HEK293 (cell line): ENCODE data around the gene NFKBIB.
A peak's percentile ranks its signal among the peaks of the same experiment; 100 is the strongest.

Experiments used
- CTCF ChIA-PET: fragments of 350-600 bp; formaldehyde crosslinking; extraction: SDS; loops from one replicate; lab custom pipeline; 2021; ENCODE audit warnings: antibody characterized with exemption; lab: Yijun Ruan, JAX
- POLR2A ChIA-PET: fragments of 300-600 bp; formaldehyde crosslinking; extraction: SDS; loops from one replicate; lab custom pipeline; 2020; ENCODE audit warnings: antibody characterized with exemption, inconsistent platforms; lab: Yijun Ruan, JAX
- H3K27ac ChIP-seq: fragments of 200-500 bp; sonication (Bioruptor generic); 2 replicates; pipeline ENCODE4 v1.5.1; 2014; ENCODE audit warnings: low read depth, low read length, control low read depth, inconsistent platforms; ENCODE audit errors: extremely low read depth
- H3K36me3 ChIP-seq, 2 experiments: fragments of 200-500 bp in 1 of 2; sonication (Bioruptor generic) in 1 of 2; 1 replicate in 1 of 2; 2 replicates in 1 of 2; pipeline ENCODE4 v1.5.1; 2014 to 2017; ENCODE audit warnings: inconsistent platforms in 2 of 2, low read length in 2 of 2; ENCODE audit not compliant: control insufficient read depth in 2 of 2, insufficient read depth in 1 of 2
- H3K4me1 ChIP-seq: fragments of 200-500 bp; sonication (Bioruptor generic); 2 replicates; pipeline ENCODE4 v1.5.1; 2014; ENCODE audit warnings: mild to moderate bottlenecking, low read length, inconsistent platforms; ENCODE audit not compliant: control insufficient read depth, insufficient read depth
- H3K4me3 ChIP-seq: 2 replicates; pipeline ENCODE4 v1.5.1; 2011; ENCODE audit warnings: low read depth, mild to moderate bottlenecking, control low read depth, low read length, moderate library complexity
- H3K9me3 ChIP-seq: fragments of 200-500 bp; sonication (Bioruptor generic); 2 replicates; pipeline ENCODE4 v1.5.1; 2014; ENCODE audit warnings: low read depth, low read length, inconsistent platforms; ENCODE audit not compliant: control insufficient read depth, insufficient read depth
- KLF1 ChIP-seq: fragments of 450-650 bp; formaldehyde crosslinking; IDR thresholded peaks from 2 replicates; pipeline ENCODE4 v1.5.1; 2016; ENCODE audit warnings: missing biosample characterization, missing genetic modification characterization
- KLF10 ChIP-seq: fragments of 450-650 bp; IDR thresholded peaks from 2 replicates; pipeline ENCODE4 v1.5.1; 2018; ENCODE audit warnings: missing biosample characterization, mild to moderate bottlenecking, missing genetic modification characterization
- KLF7 ChIP-seq: fragments of 450-650 bp; formaldehyde crosslinking; IDR thresholded peaks from 2 replicates; pipeline ENCODE4 v1.5.1; 2016; ENCODE audit warnings: missing biosample characterization, missing genetic modification characterization, borderline replicate concordance
- KLF9 ChIP-seq: fragments of 450-650 bp; formaldehyde crosslinking; IDR thresholded peaks from 2 replicates; pipeline ENCODE4 v1.5.1; 2016; ENCODE audit warnings: missing biosample characterization, missing genetic modification characterization, low read depth
- PATZ1 ChIP-seq: fragments of 450-650 bp; formaldehyde crosslinking; IDR thresholded peaks from 2 replicates; pipeline ENCODE4 v1.5.1; 2016; ENCODE audit warnings: missing biosample characterization, missing genetic modification characterization
- SCRT2 ChIP-seq: fragments of 450-650 bp; formaldehyde crosslinking; IDR thresholded peaks from 2 replicates; pipeline ENCODE4 v1.5.1; 2016; ENCODE audit warnings: missing biosample characterization, missing genetic modification characterization
- TCF7L2 ChIP-seq: IDR thresholded peaks from 2 replicates; pipeline ENCODE4 v1.6.1; 2011; ENCODE audit warnings: low read depth, mild to moderate bottlenecking, inconsistent platforms, low read length, moderate library complexity, borderline replicate concordance
- ZBTB17 ChIP-seq: fragments of 450-650 bp; formaldehyde crosslinking; IDR thresholded peaks from 2 replicates; pipeline ENCODE4 v1.5.1; 2016; ENCODE audit warnings: missing biosample characterization, missing genetic modification characterization
- ZBTB26 ChIP-seq: fragments of 450-650 bp; formaldehyde crosslinking; optimal IDR thresholded peaks from 2 replicates; pipeline ENCODE3; 2016; ENCODE audit warnings: missing biosample characterization, mild to moderate bottlenecking, missing genetic modification characterization
- ZBTB8A ChIP-seq: fragments of 450-650 bp; formaldehyde crosslinking; IDR thresholded peaks from 2 replicates; pipeline ENCODE4 v1.5.1; 2016; ENCODE audit warnings: missing biosample characterization, missing genetic modification characterization
- ZFHX2 ChIP-seq: fragments of 450-650 bp; formaldehyde crosslinking; conservative IDR thresholded peaks from 2 replicates; pipeline ENCODE4 v1.5.1; 2016; ENCODE audit warnings: missing biosample characterization, missing genetic modification characterization
- ZNF114 ChIP-seq: fragments of 450-650 bp; formaldehyde crosslinking; IDR thresholded peaks from 2 replicates; pipeline ENCODE4 v1.5.0; 2017; ENCODE audit warnings: missing biosample characterization, missing genetic modification characterization
- ZNF175 ChIP-seq: fragments of 450-650 bp; formaldehyde crosslinking; IDR thresholded peaks from 2 replicates; pipeline ENCODE4 v1.5.1; 2016; ENCODE audit warnings: missing biosample characterization, missing genetic modification characterization
- ZNF184 ChIP-seq: fragments of 450-650 bp; IDR thresholded peaks from 2 replicates; pipeline ENCODE4 v1.5.1; 2018; ENCODE audit warnings: missing biosample characterization, mild to moderate bottlenecking, missing genetic modification characterization
- ZNF239 ChIP-seq: fragments of 450-650 bp; formaldehyde crosslinking; IDR thresholded peaks from 2 replicates; pipeline ENCODE4 v1.5.1; 2016; ENCODE audit warnings: missing biosample characterization, missing genetic modification characterization
- ZNF26 ChIP-seq: fragments of 450-650 bp; formaldehyde crosslinking; IDR thresholded peaks from 2 replicates; pipeline ENCODE4 v1.5.1; 2016; ENCODE audit warnings: missing biosample characterization, missing genetic modification characterization
- ZNF274 ChIP-seq, 2 experiments: fragments of 200-500 bp in 1 of 2; fragments of 450-650 bp in 1 of 2; sonication (Bioruptor generic) in 1 of 2; formaldehyde crosslinking in 1 of 2; IDR thresholded peaks; 2 replicates each; pipeline versions ENCODE4 v1.5.1 to v1.6.1; 2014 to 2016; ENCODE audit warnings: borderline replicate concordance in 1 of 2, inconsistent platforms in 1 of 2, low read length in 1 of 2, missing biosample characterization in 1 of 2, missing genetic modification characterization in 1 of 2
- ZNF292 ChIP-seq: fragments of 450-650 bp; formaldehyde crosslinking; IDR thresholded peaks from 2 replicates; pipeline ENCODE4 v1.5.1; 2016; ENCODE audit warnings: low read depth, missing biosample characterization, missing genetic modification characterization, borderline replicate concordance
- ZNF335 ChIP-seq: fragments of 450-650 bp; formaldehyde crosslinking; conservative IDR thresholded peaks from 2 replicates; pipeline ENCODE4 v1.5.1; 2016; ENCODE audit warnings: missing biosample characterization, missing genetic modification characterization
- ZNF362 ChIP-seq: fragments of 450-650 bp; formaldehyde crosslinking; IDR thresholded peaks from 2 replicates; pipeline ENCODE4 v1.5.1; 2016; ENCODE audit warnings: missing biosample characterization, missing genetic modification characterization
- ZNF398 ChIP-seq: fragments of 450-650 bp; formaldehyde crosslinking; IDR thresholded peaks from 2 replicates; pipeline ENCODE4 v1.5.1; 2017; ENCODE audit warnings: missing biosample characterization, missing genetic modification characterization
- ZNF423 ChIP-seq: fragments of 450-650 bp; formaldehyde crosslinking; IDR thresholded peaks from 2 replicates; pipeline ENCODE4 v1.5.1; 2016; ENCODE audit warnings: missing biosample characterization, missing genetic modification characterization
- ZNF433 ChIP-seq: fragments of 450-650 bp; formaldehyde crosslinking; IDR thresholded peaks from 2 replicates; pipeline ENCODE4 v1.5.1; 2016; ENCODE audit warnings: missing biosample characterization, missing genetic modification characterization, low read depth
- ZNF555 ChIP-seq: fragments of 450-650 bp; formaldehyde crosslinking; conservative IDR thresholded peaks from 2 replicates; pipeline ENCODE4 v1.5.1; 2017; ENCODE audit warnings: missing biosample characterization, mild to moderate bottlenecking, missing genetic modification characterization, inconsistent platforms
- ZNF558 ChIP-seq: fragments of 450-650 bp; formaldehyde crosslinking; IDR thresholded peaks from 2 replicates; pipeline ENCODE4 v1.5.1; 2016; ENCODE audit warnings: missing biosample characterization, missing genetic modification characterization
- ZNF645 ChIP-seq: fragments of 450-650 bp; formaldehyde crosslinking; IDR thresholded peaks from 2 replicates; pipeline ENCODE4; 2016; ENCODE audit warnings: missing biosample characterization, missing genetic modification characterization
- ZNF701 ChIP-seq: fragments of 450-650 bp; formaldehyde crosslinking; IDR thresholded peaks from 2 replicates; pipeline ENCODE4 v1.5.1; 2016; ENCODE audit warnings: missing biosample characterization, missing genetic modification characterization
- ZNF776 ChIP-seq: fragments of 450-650 bp; formaldehyde crosslinking; IDR thresholded peaks from 2 replicates; pipeline ENCODE4 v1.5.0; 2017; ENCODE audit warnings: missing biosample characterization, missing genetic modification characterization, borderline replicate concordance
- ZNF791 ChIP-seq: fragments of 450-650 bp; formaldehyde crosslinking; IDR thresholded peaks from 2 replicates; pipeline ENCODE4 v1.5.1; 2016; ENCODE audit warnings: missing biosample characterization, missing genetic modification characterization
- ZXDB ChIP-seq: fragments of 450-650 bp; formaldehyde crosslinking; IDR thresholded peaks from 2 replicates; pipeline ENCODE4 v1.5.1; 2016; ENCODE audit warnings: missing biosample characterization, missing genetic modification characterization

The NFKBIB gene

GRCh38 chr19:38958301-38958700 lies 58.5 kb downstream of the NFKBIB start:
- Histone ChIP-seq H3K4me3 (no peak overlapping the region), H3K9me3 (no peaks in the 10 kb centered on the region; the same call in 1 of the 2 replicates), H3K36me3 (peaks cover 5 to 67% of the 10 kb centered on the region in 2 experiments), H3K27ac (no peak overlapping the region), H3K4me1 (peaks cover 3% of the 10 kb centered on the region; the same call in 1 of the 2 replicates)
- CTCF ChIA-PET = interaction anchor here (0.6 to 2.8 kb wide), 7 partner anchors 14 to 1557 kb away, joined by 3 to 9 read pairs (median 3); partner anchors contain the start of genes FBXO17, MRPS12 and SARS2
- POLR2A ChIA-PET = interaction anchor here (0.7 to 1.0 kb wide), 3 partner anchors 26 to 132 kb away, joined by 3 to 7 read pairs (median 6); partner anchors contain the start of genes MRPS12 and SARS2
- TF ChIP-seq ZBTB26 (tag by site-specific recombination) (no peak), ZNF184 (no peak), PATZ1 (tag by site-specific recombination) (no peak), ZNF645 (no peak), ZBTB8A (tag by site-specific recombination) (no peak), KLF10 (tag by site-specific recombination) (no peak), ZNF114 (tag by site-specific recombination) (no peak), TCF7L2 (no peak), ZNF335 (tag by site-specific recombination) (no peak), ZNF791 (tag by site-specific recombination) (no peak), ZNF26 (no peak), ZNF274 (IDR thresholded peaks at IDR 0.05; ENCODE audit: low read length) (no peak), ZNF274 (tag by site-specific recombination; IDR thresholded peaks at IDR 0.05; ENCODE audit: borderline replicate concordance) (no peak), ZNF398 (no peak), KLF1 (tag by site-specific recombination) (no peak), ZFHX2 (tag by site-specific recombination) (no peak), KLF7 (no peak), KLF9 (tag by site-specific recombination) (no peak), ZXDB (0 out of 2 replicates have a peak, but pooled peaks have one; percentile 33), ZNF776 (tag by site-specific recombination) (no peak), SCRT2 (tag by site-specific recombination) (no peak), ZNF175 (tag by site-specific recombination) (no peak), ZNF362 (peak; percentile 88), ZNF292 (tag by site-specific recombination) (no peak), ZNF558 (tag by site-specific recombination) (0 out of 2 replicates have a peak, but pooled peaks have one; percentile 36), ZNF239 (tag by site-specific recombination) (no peak), ZNF555 (no peak), ZNF433 (tag by site-specific recombination) (no peak), ZBTB17 (tag by site-specific recombination) (no peak), ZNF701 (tag by site-specific recombination) (no peak), ZNF423 (tag by site-specific recombination) (no peak)
